Adipocyte (in vitro differentiated cells): ENCODE results near the gene STIM1.
A peak's percentile ranks its signal among the peaks of the same experiment; 100 is the strongest.
"Not testable (repeated sequence)": the region's sequence is repeated elsewhere in the genome, so short reads cannot be mapped to it uniquely, and the experiment has no call there.

Source experiments
- DNase-seq: peaks from one replicate; pipeline ENCODE4 v3.0.0-alpha.2; 2015; ENCODE audit warnings: low read depth
- H3K27me3 ChIP-seq: replicated peaks from 2 replicates; pipeline ENCODE4 v1.7.0; 2013; ENCODE audit warnings: mild to moderate bottlenecking, low read length, moderate library complexity; ENCODE audit not compliant: control insufficient read depth, insufficient read depth
- H3K36me3 ChIP-seq: 2 replicates; pipeline ENCODE4 v1.7.0; 2013; ENCODE audit warnings: low read length, mild to moderate bottlenecking, moderate library complexity; ENCODE audit not compliant: control insufficient read depth, insufficient read depth, severe bottlenecking
- H3K4me1 ChIP-seq: 2 replicates; pipeline ENCODE4 v1.7.0; 2013; ENCODE audit warnings: mild to moderate bottlenecking, low read length, moderate library complexity; ENCODE audit not compliant: control insufficient read depth, insufficient read depth
- H3K4me3 ChIP-seq: 2 replicates; pipeline ENCODE4 v1.7.0; 2013; ENCODE audit warnings: mild to moderate bottlenecking, low read length, moderate library complexity
- H3K9ac ChIP-seq: 2 replicates; pipeline ENCODE4 v1.7.0; 2013; ENCODE audit warnings: mild to moderate bottlenecking, low read length, moderate library complexity
- H3K9me3 ChIP-seq: 2 replicates; pipeline ENCODE4 v1.7.0; 2013; ENCODE audit warnings: mild to moderate bottlenecking, low read length, moderate library complexity; ENCODE audit not compliant: control insufficient read depth

STIM1 gene

GRCh38 chr11:3890014-3890413 lies 34.5 kb downstream of the STIM1 start:
- DNase-seq = no peak
- no peaks in the 10 kb centered on the region for H3K9me3 ChIP-seq
- H3K27me3 ChIP-seq = no peaks in the 10 kb centered on the region
- no peak overlapping the region for H3K9ac ChIP-seq
- peaks cover 18% of the 10 kb centered on the region for H3K4me1 ChIP-seq
- H3K4me3 ChIP-seq = no peak overlapping the region
- H3K36me3 ChIP-seq = no peaks in the 10 kb centered on the region

- Histone ChIP-seq H3K9me3 (no peaks in the 10 kb centered on the region), H3K4me3 (no peak overlapping the region), H3K9ac (no peak overlapping the region), H3K36me3 (no peaks in the 10 kb centered on the region), H3K27me3 (no peaks in the 10 kb centered on the region), H3K4me1 (peaks cover 23% of the 10 kb centered on the region)
- DNase-seq = no peak
Observed at GRCh38 chr11:3890806-3891205, 35.3 kb downstream of the STIM1 start.

- Histone ChIP-seq H3K4me3 (no peak overlapping the region), H3K27me3 (no peaks in the 10 kb centered on the region), H3K36me3 (no peaks in the 10 kb centered on the region), H3K9ac (no peak overlapping the region), H3K9me3 (no peaks in the 10 kb centered on the region), H3K4me1 (peaks cover 23% of the 10 kb centered on the region)
- DNase-seq = no peak
Observed at GRCh38 chr11:3891751-3892150, 36.3 kb downstream of the STIM1 start.

GRCh38 chr11:3892156-3892555 lies 36.7 kb downstream of the STIM1 start:
- H3K4me1 ChIP-seq = peaks cover 23% of the 10 kb centered on the region
- H3K9ac ChIP-seq = no peak overlapping the region
- no peak overlapping the region for H3K4me3 ChIP-seq
- H3K9me3 ChIP-seq = no peaks in the 10 kb centered on the region
- H3K36me3 ChIP-seq = no peaks in the 10 kb centered on the region
- no peak for DNase-seq
- H3K27me3 ChIP-seq = no peaks in the 10 kb centered on the region

GRCh38 chr11:3893311-3893710 lies 37.8 kb downstream of the STIM1 start:
- Histone ChIP-seq H3K36me3 (no peaks in the 10 kb centered on the region), H3K27me3 (no peaks in the 10 kb centered on the region), H3K4me3 (no peak overlapping the region), H3K9ac (no peak overlapping the region), H3K9me3 (no peaks in the 10 kb centered on the region), H3K4me1 (peaks cover 23% of the 10 kb centered on the region)
- no peak for DNase-seq

- Histone ChIP-seq H3K4me3 (peak overlapping the region; percentile 0), H3K4me1 (peaks cover 23% of the 10 kb centered on the region), H3K9ac (no peak overlapping the region), H3K9me3 (no peaks in the 10 kb centered on the region), H3K36me3 (no peaks in the 10 kb centered on the region), H3K27me3 (no peaks in the 10 kb centered on the region)
- DNase-seq = peak; percentile 40
Observed at GRCh38 chr11:3894128-3894731, 38.8 kb downstream of the STIM1 start.

GRCh38 chr11:3896644-3897043 lies 41.2 kb downstream of the STIM1 start:
- Histone ChIP-seq H3K4me3 (no peak overlapping the region), H3K4me1 (peaks cover 18% of the 10 kb centered on the region), H3K36me3 (no peaks in the 10 kb centered on the region), H3K9ac (no peak overlapping the region), H3K27me3 (no peaks in the 10 kb centered on the region), H3K9me3 (no peaks in the 10 kb centered on the region)
- DNase-seq = no peak

GRCh38 chr11:3900230-3900629 lies 44.8 kb downstream of the STIM1 start:
- not testable (repeated sequence) for DNase-seq, H3K9ac ChIP-seq, H3K27me3 ChIP-seq, H3K9me3 ChIP-seq, H3K36me3 ChIP-seq, H3K4me3 ChIP-seq
- H3K4me1 ChIP-seq = peaks cover 30% of the 10 kb centered on the region

GRCh38 chr11:3901249-3902025 lies 46.0 kb downstream of the STIM1 start:
- no peaks in the 10 kb centered on the region for H3K9me3 ChIP-seq
- DNase-seq = no peak
- H3K4me3 ChIP-seq = no peak overlapping the region
- no peaks in the 10 kb centered on the region for H3K27me3 ChIP-seq
- H3K36me3 ChIP-seq = no peaks in the 10 kb centered on the region
- H3K9ac ChIP-seq = no peak overlapping the region
- peaks cover 37% of the 10 kb centered on the region for H3K4me1 ChIP-seq

GRCh38 chr11:3902441-3902840 lies 47.0 kb downstream of the STIM1 start:
- Histone ChIP-seq H3K27me3 (no peaks in the 10 kb centered on the region), H3K9me3 (no peaks in the 10 kb centered on the region), H3K9ac (no peak overlapping the region), H3K4me1 (peaks cover 45% of the 10 kb centered on the region), H3K4me3 (no peak overlapping the region), H3K36me3 (no peaks in the 10 kb centered on the region)
- no peak for DNase-seq

- Histone ChIP-seq H3K4me3 (no peak overlapping the region), H3K4me1 (peaks cover 52% of the 10 kb centered on the region), H3K9ac (no peak overlapping the region), H3K9me3 (no peaks in the 10 kb centered on the region), H3K27me3 (no peaks in the 10 kb centered on the region), H3K36me3 (no peaks in the 10 kb centered on the region)
- DNase-seq = no peak
Observed at GRCh38 chr11:3903207-3903896, 47.9 kb downstream of the STIM1 start.
